Vagina (tissue), 2 donors: Measurements from ENCODE around the gene C5orf46.

ENCODE experiments used
- POLR2A ChIP-seq, 2 donors: fragments of 450-650 bp; IDR thresholded peaks; one replicate each; pipeline ENCODE4 v1.6.1; 2017; ENCODE audit warnings: antibody characterized with exemption in 2 of 2, mild to moderate bottlenecking in 2 of 2, moderate library complexity in 2 of 2
- TF ChIP-seq, protein P1 (sequence below), 3 experiments: fragments of 450-650 bp in 2 of 3; fragments of 200-600 bp in 1 of 3; sonication (generic) in 1 of 3; IDR thresholded peaks; one replicate each; pipeline ENCODE4 v1.5.1; 2017 to 2019; ENCODE audit warnings: antibody characterized with exemption in 3 of 3, mild to moderate bottlenecking in 2 of 3, moderate library complexity in 2 of 3

DNA sequence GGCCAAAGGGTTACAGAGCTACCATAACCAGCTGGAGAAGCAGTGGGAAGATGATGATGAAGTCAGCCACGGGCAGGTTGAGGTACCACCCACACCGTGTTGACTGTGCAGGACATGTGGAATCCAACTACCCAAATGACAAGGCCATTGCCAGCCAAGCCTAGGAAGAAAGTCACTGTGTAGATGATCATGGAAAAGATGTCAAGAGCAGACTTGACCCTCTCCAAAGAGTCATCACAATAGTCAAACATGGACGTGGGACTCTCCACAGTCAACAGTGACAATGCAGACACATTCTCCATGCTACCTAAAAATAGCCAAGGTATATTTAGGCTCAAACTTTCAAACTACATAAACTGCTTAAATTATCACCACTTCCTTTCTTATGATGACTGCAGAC, 54.0 kb downstream of the C5orf46 start:
- TF ChIP-seq, protein P1, sequence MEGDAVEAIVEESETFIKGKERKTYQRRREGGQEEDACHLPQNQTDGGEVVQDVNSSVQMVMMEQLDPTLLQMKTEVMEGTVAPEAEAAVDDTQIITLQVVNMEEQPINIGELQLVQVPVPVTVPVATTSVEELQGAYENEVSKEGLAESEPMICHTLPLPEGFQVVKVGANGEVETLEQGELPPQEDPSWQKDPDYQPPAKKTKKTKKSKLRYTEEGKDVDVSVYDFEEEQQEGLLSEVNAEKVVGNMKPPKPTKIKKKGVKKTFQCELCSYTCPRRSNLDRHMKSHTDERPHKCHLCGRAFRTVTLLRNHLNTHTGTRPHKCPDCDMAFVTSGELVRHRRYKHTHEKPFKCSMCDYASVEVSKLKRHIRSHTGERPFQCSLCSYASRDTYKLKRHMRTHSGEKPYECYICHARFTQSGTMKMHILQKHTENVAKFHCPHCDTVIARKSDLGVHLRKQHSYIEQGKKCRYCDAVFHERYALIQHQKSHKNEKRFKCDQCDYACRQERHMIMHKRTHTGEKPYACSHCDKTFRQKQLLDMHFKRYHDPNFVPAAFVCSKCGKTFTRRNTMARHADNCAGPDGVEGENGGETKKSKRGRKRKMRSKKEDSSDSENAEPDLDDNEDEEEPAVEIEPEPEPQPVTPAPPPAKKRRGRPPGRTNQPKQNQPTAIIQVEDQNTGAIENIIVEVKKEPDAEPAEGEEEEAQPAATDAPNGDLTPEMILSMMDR (IDR thresholded peaks at IDR 0.05): no peak
- TF ChIP-seq POLR2A (IDR thresholded peaks at IDR 0.05): no peak
